Measurements from ENCODE around the gene SASS6.

- TF ChIP-seq CTCF (optimal IDR thresholded peaks at IDR 0.05 in 1 of 3, IDR thresholded peaks at IDR 0.05 in 1 of 3, conservative IDR thresholded peaks at IDR 0.05 in 1 of 3; ENCODE audit: extremely low read depth in 1 of 3, insufficient read depth in 2 of 3, low read length in 3 of 3) (peak in 1 of 3 experiments; percentile 7), EZH2 (IDR thresholded peaks at IDR 0.05; ENCODE audit: low read length) (no peak)
Observed at GRCh38 chr1:100034470-100034869, 98.3 kb downstream of the SASS6 start.

Measured in keratinocyte (primary cell).